Body of pancreas (tissue), 4 donors: ENCODE measurements around the gene OXCT1. TPM values are rescaled to one million over a fixed set of nuclear protein-coding genes. Genes with fewer than 3 reads are reported as not detected.

Source experiments
- ATAC-seq: fragments of 150-250 bp; one replicate; pipeline ENCODE4 v1.9.1; 2016
- DNase-seq, 4 donors: peaks; one replicate each; pipeline ENCODE4 v3.0.0-alpha.2; 2019
- H3K27ac ChIP-seq, 4 donors: fragments of 200-600 bp; sonication (generic); 1 replicate in 3 of 4; 2 replicates in 1 of 4; pipeline versions ENCODE4 v1.5.1 to v1.6.1; 2016 to 2019; ENCODE audit warnings: mild to moderate bottlenecking in 1 of 4, mixed read lengths in 1 of 4, moderate library complexity in 1 of 4
- H3K27me3 ChIP-seq, 2 donors: fragments of 200-600 bp; sonication (generic); one replicate each; pipeline ENCODE4 v1.6.0; 2016; ENCODE audit warnings: mild to moderate bottlenecking in 1 of 2
- H3K36me3 ChIP-seq, 2 donors: fragments of 200-600 bp; sonication (generic); replicated peaks in 1 of 2; 2 replicates each; pipeline ENCODE4 v1.5.1; 2016; ENCODE audit warnings: low read depth in 2 of 2; ENCODE audit not compliant: insufficient read depth in 1 of 2
- H3K4me1 ChIP-seq: fragments of 200-600 bp; sonication (generic); one replicate; pipeline ENCODE4 v1.6.0; 2016
- H3K4me3 ChIP-seq, 2 donors: fragments of 200-600 bp; sonication (generic); 1 replicate in 1 of 2; 2 replicates in 1 of 2; pipeline ENCODE4 v1.5.1; 2016 to 2019
- H3K9me3 ChIP-seq, 3 donors: fragments of 200-600 bp; sonication (generic); 1 replicate in 2 of 3; 2 replicates in 1 of 3; pipeline ENCODE4 v1.5.1; 2016
- POLR2A ChIP-seq, 3 donors: fragments of 450-650 bp; IDR thresholded peaks; one replicate each; pipeline ENCODE4 v1.6.1; 2016; ENCODE audit warnings: antibody characterized with exemption in 3 of 3, mild to moderate bottlenecking in 2 of 3
- WGBS, 2 donors: methylation state at CpG; one replicate each; pipeline ENCODE4 v1.1.5; 2017; 5-methylcytosine and 5-hydroxymethylcytosine counted together
- intact Hi-C: fragments of 100-400 bp; cut with DNase I; formaldehyde crosslinking; loops from one replicate; pipeline ENCODE4 v1.15.1; 2023
- total RNA-seq, 2 donors: library from RNA; depleted of rRNA; stranded (reverse); fragments of >200 nt; gene quantifications; one replicate each; pipeline ENCODE4 v1.1.0, GENCODE V29; 2016
- TF ChIP-seq, protein P1 (sequence below), 7 experiments: fragments of 450-650 bp in 4 of 7; fragments of 200-600 bp in 3 of 7; sonication (generic) in 3 of 7; IDR thresholded peaks; one replicate each; pipeline ENCODE4 v1.5.1; 2016 to 2019; ENCODE audit warnings: antibody characterized with exemption in 7 of 7

Gene OXCT1
- total RNA-seq, 2 donors from 2014 or later, result 3.9 to 7.9 TPM

DNA sequence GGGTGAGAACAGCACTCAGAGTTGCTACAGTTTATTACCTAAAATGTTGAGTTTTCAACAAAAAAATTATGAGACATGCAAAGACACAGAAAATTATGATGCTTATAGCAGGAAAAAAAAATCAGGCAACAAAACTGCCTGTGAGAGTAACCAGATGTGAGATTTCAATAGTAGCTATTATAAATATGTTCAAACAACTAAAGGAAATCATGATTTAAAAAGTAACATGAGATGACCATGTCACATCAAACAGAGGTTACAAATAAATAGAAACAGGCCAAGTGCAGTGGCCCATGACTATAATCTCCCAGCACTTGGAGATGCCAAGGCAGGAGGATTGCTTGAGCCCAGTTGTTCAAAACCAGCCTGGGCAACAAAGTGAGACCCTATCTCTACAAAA is 21.8 kb upstream of the OXCT1 start:
- intact Hi-C loops, result no loop called here
- Histone ChIP-seq H3K27me3 (no peaks in the 10 kb centered on the region), H3K4me1 (no peaks in the 10 kb centered on the region), H3K4me3 (no peak overlapping the region), H3K36me3 (no peaks in the 10 kb centered on the region), H3K9me3 (no peaks in the 10 kb centered on the region), H3K27ac (no peak overlapping the region)
- no peak for DNase-seq
- no peak for ATAC-seq
- no peak for TF ChIP-seq POLR2A (IDR thresholded peaks at IDR 0.05)
- TF ChIP-seq, protein P1, sequence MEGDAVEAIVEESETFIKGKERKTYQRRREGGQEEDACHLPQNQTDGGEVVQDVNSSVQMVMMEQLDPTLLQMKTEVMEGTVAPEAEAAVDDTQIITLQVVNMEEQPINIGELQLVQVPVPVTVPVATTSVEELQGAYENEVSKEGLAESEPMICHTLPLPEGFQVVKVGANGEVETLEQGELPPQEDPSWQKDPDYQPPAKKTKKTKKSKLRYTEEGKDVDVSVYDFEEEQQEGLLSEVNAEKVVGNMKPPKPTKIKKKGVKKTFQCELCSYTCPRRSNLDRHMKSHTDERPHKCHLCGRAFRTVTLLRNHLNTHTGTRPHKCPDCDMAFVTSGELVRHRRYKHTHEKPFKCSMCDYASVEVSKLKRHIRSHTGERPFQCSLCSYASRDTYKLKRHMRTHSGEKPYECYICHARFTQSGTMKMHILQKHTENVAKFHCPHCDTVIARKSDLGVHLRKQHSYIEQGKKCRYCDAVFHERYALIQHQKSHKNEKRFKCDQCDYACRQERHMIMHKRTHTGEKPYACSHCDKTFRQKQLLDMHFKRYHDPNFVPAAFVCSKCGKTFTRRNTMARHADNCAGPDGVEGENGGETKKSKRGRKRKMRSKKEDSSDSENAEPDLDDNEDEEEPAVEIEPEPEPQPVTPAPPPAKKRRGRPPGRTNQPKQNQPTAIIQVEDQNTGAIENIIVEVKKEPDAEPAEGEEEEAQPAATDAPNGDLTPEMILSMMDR (IDR thresholded peaks at IDR 0.05), result no peak

DNA sequence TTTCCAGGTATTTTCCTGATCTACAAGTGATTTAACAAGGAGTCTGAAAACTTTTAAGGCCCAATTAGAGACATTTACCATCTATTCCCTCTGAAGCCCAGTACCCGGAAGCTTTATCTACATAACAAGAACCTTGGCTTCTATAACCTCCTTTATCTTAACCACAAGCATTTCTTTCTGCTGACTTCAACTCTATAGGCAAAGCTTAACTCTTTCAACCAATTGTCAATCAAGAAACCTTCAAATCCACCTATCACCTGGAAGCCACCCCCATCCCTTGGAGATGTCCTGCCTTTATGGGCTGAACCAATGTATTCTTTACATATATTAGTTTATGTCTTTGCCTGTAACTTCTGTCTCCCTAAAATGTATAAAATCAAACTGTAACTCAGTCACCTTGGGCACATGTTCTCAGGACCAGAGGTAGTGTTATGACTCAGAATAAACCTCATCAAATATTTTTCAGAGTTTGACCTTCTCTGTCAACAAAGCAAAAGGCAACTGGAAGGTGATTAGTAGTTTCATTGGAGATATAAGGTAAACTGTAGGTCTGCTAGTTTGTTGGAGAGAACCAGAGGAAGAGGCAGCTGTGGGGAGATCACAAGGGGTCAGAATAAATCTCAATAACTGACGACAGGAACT is 21.0 kb upstream of the OXCT1 start:
- H3K4me3 ChIP-seq, result no peak overlapping the region
- intact Hi-C loops, result no loop called here
- H3K27ac ChIP-seq, result no peak overlapping the region
- no peak for ATAC-seq
- no peak for DNase-seq
- no peak for TF ChIP-seq POLR2A (IDR thresholded peaks at IDR 0.05)
- TF ChIP-seq, protein P1 (IDR thresholded peaks at IDR 0.05), result no peak
- WGBS, 2 donors, result 45 to 48% methylated on average over 2 of the region's 2 CpGs
- no peaks in the 10 kb centered on the region for H3K36me3 ChIP-seq
- H3K4me1 ChIP-seq, result no peaks in the 10 kb centered on the region
- H3K9me3 ChIP-seq, result no peaks in the 10 kb centered on the region
- no peaks in the 10 kb centered on the region for H3K27me3 ChIP-seq

DNA sequence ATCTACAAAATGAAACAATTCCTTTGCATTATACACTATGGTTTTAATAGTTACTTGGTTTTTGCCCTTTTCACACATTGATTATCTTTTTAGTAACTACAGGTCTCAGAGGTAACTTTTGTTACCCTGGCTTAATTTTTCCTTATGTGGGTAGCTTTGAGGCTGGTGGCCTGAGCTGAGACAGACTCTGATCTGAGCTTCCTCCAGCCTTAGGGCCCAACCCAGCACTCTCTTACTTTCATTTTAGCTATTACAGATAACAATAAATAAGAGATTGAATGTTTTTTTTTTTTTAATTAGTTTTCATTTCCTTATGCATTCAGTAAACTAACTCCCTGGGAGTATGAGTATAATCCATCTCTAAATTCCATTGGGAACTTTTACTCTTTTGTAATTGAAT is 15.1 kb upstream of the OXCT1 start:
- no peak for TF ChIP-seq POLR2A (IDR thresholded peaks at IDR 0.05)
- TF ChIP-seq, protein P1 (IDR thresholded peaks at IDR 0.05), result no peak
- no peaks in the 10 kb centered on the region for H3K4me1 ChIP-seq
- no peaks in the 10 kb centered on the region for H3K36me3 ChIP-seq

DNA sequence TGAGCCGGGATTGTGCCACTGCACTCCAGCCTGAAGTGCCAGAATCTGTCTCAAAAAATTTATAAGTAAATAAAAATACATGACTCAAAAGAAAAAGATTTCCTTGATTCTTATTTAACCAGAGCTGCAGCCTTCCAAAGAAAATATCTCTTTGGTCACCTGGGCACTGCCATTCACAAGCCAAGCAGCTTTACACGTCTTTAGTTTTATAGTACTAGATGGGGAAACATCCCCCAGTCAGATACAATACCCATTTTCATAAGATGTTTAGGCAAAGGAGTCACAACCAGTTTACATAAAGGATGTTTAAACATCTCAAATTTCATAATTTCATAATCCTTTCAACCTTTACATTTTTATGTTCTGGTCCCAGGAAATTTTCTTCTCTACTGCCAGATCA is 13.7 kb upstream of the OXCT1 start:
- intact Hi-C loops, result no loop called here
- no peak for DNase-seq

More for the DNA sequence above, 15.1 kb upstream of the OXCT1 start:
- ATAC-seq (no peak), DNase-seq (no peak)
- Histone ChIP-seq H3K27ac (no peak overlapping the region), H3K9me3 (no peaks in the 10 kb centered on the region), H3K4me3 (no peak overlapping the region), H3K27me3 (no peaks in the 10 kb centered on the region)
- intact Hi-C loops, result no loop called here

DNA sequence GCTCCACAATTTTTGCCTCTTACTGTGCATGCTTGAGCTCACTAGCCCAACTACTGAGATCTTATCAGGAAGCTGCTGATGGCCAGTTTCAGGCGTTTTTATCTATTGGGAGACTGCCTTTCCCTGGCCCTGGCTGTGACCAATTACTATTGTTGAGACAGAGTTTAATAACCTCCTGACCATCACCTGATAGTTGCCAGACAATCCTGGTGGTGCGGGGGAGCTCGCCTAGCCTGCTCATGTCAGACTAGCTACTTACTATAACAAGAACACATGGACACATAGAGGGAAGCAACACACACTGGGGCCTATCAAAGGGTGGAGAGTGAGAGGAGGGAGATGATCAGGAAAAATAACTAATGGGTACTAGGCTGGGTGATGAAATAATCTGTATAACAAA is 13.0 kb upstream of the OXCT1 start:
- intact Hi-C loops, result no loop called here
- no peak for DNase-seq
- H3K27ac ChIP-seq, result no peak overlapping the region
- ATAC-seq, result no peak
- H3K9me3 ChIP-seq, result no peaks in the 10 kb centered on the region
- H3K27me3 ChIP-seq, result no peaks in the 10 kb centered on the region
- H3K4me1 ChIP-seq, result no peaks in the 10 kb centered on the region
- H3K36me3 ChIP-seq, result no peaks in the 10 kb centered on the region
- TF ChIP-seq POLR2A (IDR thresholded peaks at IDR 0.05), result no peak
- TF ChIP-seq, protein P1 (IDR thresholded peaks at IDR 0.05), result no peak
- 65 to 71% methylated on average over 3 of the region's 3 CpGs for WGBS, 2 donors
- H3K4me3 ChIP-seq, result no peak overlapping the region

More for the DNA sequence above, 13.7 kb upstream of the OXCT1 start:
- H3K9me3 ChIP-seq, result no peaks in the 10 kb centered on the region
- H3K4me1 ChIP-seq, result no peaks in the 10 kb centered on the region
- H3K27me3 ChIP-seq, result no peaks in the 10 kb centered on the region
- no peaks in the 10 kb centered on the region for H3K36me3 ChIP-seq
- H3K4me3 ChIP-seq, result no peak overlapping the region
- ATAC-seq, result no peak
- TF ChIP-seq, protein P1 (IDR thresholded peaks at IDR 0.05), result no peak
- no peak for TF ChIP-seq POLR2A (IDR thresholded peaks at IDR 0.05)
- 87 to 89% methylated on average over 2 of the region's 2 CpGs for WGBS, 2 donors
- H3K27ac ChIP-seq, result no peak overlapping the region
